Right forelimb (tissue), 1 donor: Measurements from ENCODE around the gene PRKCB.

Experiments
- DNase-seq: peaks from one replicate; pipeline ENCODE4 v3.0.0-alpha.2; 2018

The PRKCB gene

GRCh38 chr16:23969468-23970297 lies 133.9 kb downstream of the PRKCB start:
- DNase-seq = no peak

GRCh38 chr16:23974223-23974622 lies 138.4 kb downstream of the PRKCB start:
- no peak for DNase-seq

- no peak for DNase-seq
These were observed 139.5 kb downstream of the PRKCB start for GRCh38 chr16:23975293-23975692.

- DNase-seq = no peak
These were observed 140.3 kb downstream of the PRKCB start for GRCh38 chr16:23976091-23976490.

GRCh38 chr16:23976524-23976923 lies 140.7 kb downstream of the PRKCB start:
- no peak for DNase-seq

GRCh38 chr16:23979441-23979840 lies 143.7 kb downstream of the PRKCB start:
- DNase-seq = no peak

- DNase-seq = no peak
These were observed 144.2 kb downstream of the PRKCB start for GRCh38 chr16:23979982-23980381.

GRCh38 chr16:23981429-23982399 lies 145.9 kb downstream of the PRKCB start:
- DNase-seq = no peak

- no peak for DNase-seq
These were observed 150.7 kb downstream of the PRKCB start for GRCh38 chr16:23986455-23986854.

- DNase-seq = no peak
These were observed 151.7 kb downstream of the PRKCB start for GRCh38 chr16:23987443-23987842.

- no peak for DNase-seq
These were observed 154.7 kb downstream of the PRKCB start for GRCh38 chr16:23990507-23990906.

GRCh38 chr16:23991066-23991465 lies 155.3 kb downstream of the PRKCB start:
- no peak for DNase-seq

GRCh38 chr16:23994615-23995014 lies 158.8 kb downstream of the PRKCB start:
- no peak for DNase-seq

GRCh38 chr16:23996258-23996955 lies 160.6 kb downstream of the PRKCB start:
- DNase-seq = no peak

- DNase-seq = no peak
These were observed 163.0 kb downstream of the PRKCB start for GRCh38 chr16:23998771-23999170.

GRCh38 chr16:23999663-24000062 lies 163.9 kb downstream of the PRKCB start:
- no peak for DNase-seq

- no peak for DNase-seq
These were observed 165.9 kb downstream of the PRKCB start for GRCh38 chr16:24001710-24002109.

GRCh38 chr16:24002619-24003018 lies 166.8 kb downstream of the PRKCB start:
- DNase-seq = no peak

GRCh38 chr16:24005577-24005976 lies 169.8 kb downstream of the PRKCB start:
- no peak for DNase-seq

- no peak for DNase-seq
These were observed 171.6 kb downstream of the PRKCB start for GRCh38 chr16:24007391-24007790.

GRCh38 chr16:24007934-24008333 lies 172.2 kb downstream of the PRKCB start:
- no peak for DNase-seq

- no peak for DNase-seq
These were observed 173.3 kb downstream of the PRKCB start for GRCh38 chr16:24009098-24009497.

- DNase-seq = no peak
These were observed 174.2 kb downstream of the PRKCB start for GRCh38 chr16:24009955-24010354.
